ENCODE results near the gene C14orf119. TPM values are rescaled to one million over a fixed set of nuclear protein-coding genes. Genes with fewer than 3 reads are reported as not detected.

Gene C14orf119
- 10 to 100 TPM; 46.0 to 47.0 TPM for total RNA-seq

GRCh38 chr14:23095196-23096108 is at the start of gene C14orf119:
Gene C14orf119, plus strand, starts transcription at chr14:23095505. Its CDS starts 2,154 bp downstream, at chr14:23097659.
- H3K4me1 Mint-ChIP-seq (ENCODE audit: low read depth), result peaks cover 33% of the 10 kb centered on the region
- no peak within 1 kb of the TSS for H3K4me3 Mint-ChIP-seq
- ChIA-PET POLR2A (interaction anchor here (0.6 to 3.0 kb wide), 22 partner anchors 13 to 512 kb away, joined by 3 to 28 read pairs (median 5); partner anchors contain the start of genes CEBPE, HAUS4, PABPN1 and PPP1R3E), CTCF (interaction anchor here (0.7 to 5.2 kb wide), 28 partner anchors 11 to 525 kb away, joined by 3 to 96 read pairs (median 4); partner anchors contain the start of genes AJUBA, CDH24, CEBPE and HAUS4)
- H3K27me3 Mint-ChIP-seq (ENCODE audit: low read depth), result no peaks in the 10 kb centered on the region
- no peak within 1 kb of the TSS for H3K27ac Mint-ChIP-seq
- no peaks in the 10 kb centered on the region for H3K9me3 Mint-ChIP-seq (ENCODE audit: insufficient read depth)
- DNase-seq (peak; percentile 100), ATAC-seq (peak; percentile 94)
- H3K36me3 Mint-ChIP-seq (ENCODE audit: low read depth), result peaks cover 45% of the 10 kb centered on the region

- Mint-ChIP-seq H3K4me3 (no peak overlapping the region), H3K27ac (no peak overlapping the region), H3K36me3 (ENCODE audit: low read depth) (no peaks in the 10 kb centered on the region), H3K27me3 (ENCODE audit: low read depth) (no peaks in the 10 kb centered on the region), H3K4me1 (ENCODE audit: low read depth) (no peaks in the 10 kb centered on the region), H3K9me3 (ENCODE audit: insufficient read depth) (no peaks in the 10 kb centered on the region)
- ChIA-PET POLR2A (no interaction called here), CTCF (interaction anchor here (0.7 to 2.5 kb wide), 5 partner anchors 11 to 78 kb away, joined by 3 to 7 read pairs (median 3); partner anchors contain the start of gene CDH24)
- DNase-seq (no peak), ATAC-seq (no peak)
Measured at GRCh38 chr14:23047034-23047634, 48.2 kb upstream of the C14orf119 start.

- DNase-seq (no peak), ATAC-seq (no peak)
- ChIA-PET CTCF (interaction anchor here (2.5 kb wide), 1 partner anchor 10 kb away, joined by 7 read pairs; the partner anchor contains the start of gene CDH24), POLR2A (no interaction called here)
- Mint-ChIP-seq H3K36me3 (ENCODE audit: low read depth) (no peaks in the 10 kb centered on the region), H3K4me3 (no peak overlapping the region), H3K27ac (no peak overlapping the region), H3K9me3 (ENCODE audit: insufficient read depth) (no peaks in the 10 kb centered on the region), H3K27me3 (ENCODE audit: low read depth) (no peaks in the 10 kb centered on the region), H3K4me1 (ENCODE audit: low read depth) (no peaks in the 10 kb centered on the region)
Measured at GRCh38 chr14:23047751-23048693, 47.3 kb upstream of the C14orf119 start.

GRCh38 chr14:23049011-23049410 is 46.3 kb upstream of the C14orf119 start:
- DNase-seq, result no peak
- POLR2A ChIA-PET, result no interaction called here
- no peaks in the 10 kb centered on the region for H3K36me3 Mint-ChIP-seq (ENCODE audit: low read depth)
- no peak overlapping the region for H3K4me3 Mint-ChIP-seq
- no peak overlapping the region for H3K27ac Mint-ChIP-seq
- H3K4me1 Mint-ChIP-seq (ENCODE audit: low read depth), result no peaks in the 10 kb centered on the region
- CTCF ChIA-PET, result interaction anchor here (0.6 to 17.4 kb wide), 3 partner anchors 9 to 63 kb away, joined by 3 to 489 read pairs (median 7); partner anchors contain the start of genes AJUBA and CDH24
- H3K27me3 Mint-ChIP-seq (ENCODE audit: low read depth), result no peaks in the 10 kb centered on the region
- H3K9me3 Mint-ChIP-seq (ENCODE audit: insufficient read depth), result no peaks in the 10 kb centered on the region
- ATAC-seq, result no peak

- ChIA-PET POLR2A (interaction anchor here (0.6 to 1.1 kb wide), 2 partner anchors 9 to 69 kb away, joined by 3 read pairs; no protein-coding TSS in a partner anchor), CTCF (interaction anchor here (0.8 to 17.4 kb wide), 8 partner anchors 9 to 79 kb away, joined by 3 to 489 read pairs (median 4); partner anchors contain the start of gene AJUBA)
- H3K27me3 Mint-ChIP-seq (ENCODE audit: low read depth), result peaks cover 4% of the 10 kb centered on the region
- peaks cover 6% of the 10 kb centered on the region for H3K4me1 Mint-ChIP-seq (ENCODE audit: low read depth)
- no peaks in the 10 kb centered on the region for H3K36me3 Mint-ChIP-seq (ENCODE audit: low read depth)
- DNase-seq (no peak), ATAC-seq (no peak)
- H3K27ac Mint-ChIP-seq, result no peak overlapping the region
- H3K4me3 Mint-ChIP-seq, result no peak overlapping the region
- H3K9me3 Mint-ChIP-seq (ENCODE audit: insufficient read depth), result no peaks in the 10 kb centered on the region
Measured at GRCh38 chr14:23051141-23052057, 43.9 kb upstream of the C14orf119 start.

GRCh38 chr14:23052182-23052623 is 43.1 kb upstream of the C14orf119 start:
- POLR2A ChIA-PET, result interaction anchor here (0.6 to 1.1 kb wide), 2 partner anchors 9 to 69 kb away, joined by 3 read pairs; no protein-coding TSS in a partner anchor
- no peak for ATAC-seq
- Mint-ChIP-seq H3K36me3 (ENCODE audit: low read depth) (no peaks in the 10 kb centered on the region), H3K9me3 (ENCODE audit: insufficient read depth) (no peaks in the 10 kb centered on the region), H3K27me3 (ENCODE audit: low read depth) (peaks cover 9% of the 10 kb centered on the region), H3K4me3 (no peak overlapping the region), H3K4me1 (ENCODE audit: low read depth) (peaks cover 12% of the 10 kb centered on the region), H3K27ac (no peak overlapping the region)
- CTCF ChIA-PET, result interaction anchor here (0.8 to 17.4 kb wide), 9 partner anchors 8 to 83 kb away, joined by 3 to 489 read pairs (median 3); partner anchors contain the start of gene AJUBA
- no peak for DNase-seq

- peaks cover 9% of the 10 kb centered on the region for H3K27me3 Mint-ChIP-seq (ENCODE audit: low read depth)
- H3K36me3 Mint-ChIP-seq (ENCODE audit: low read depth), result no peaks in the 10 kb centered on the region
- no peak overlapping the region for H3K27ac Mint-ChIP-seq
- DNase-seq (no peak), ATAC-seq (no peak)
- POLR2A ChIA-PET, result no interaction called here
- peaks cover 12% of the 10 kb centered on the region for H3K4me1 Mint-ChIP-seq (ENCODE audit: low read depth)
- no peak overlapping the region for H3K4me3 Mint-ChIP-seq
- no peaks in the 10 kb centered on the region for H3K9me3 Mint-ChIP-seq (ENCODE audit: insufficient read depth)
- CTCF ChIA-PET, result interaction anchor here (0.8 to 17.4 kb wide), 10 partner anchors 8 to 97 kb away, joined by 3 to 489 read pairs (median 3); partner anchors contain the start of gene AJUBA
Measured at GRCh38 chr14:23052671-23053070, 42.6 kb upstream of the C14orf119 start.

- Mint-ChIP-seq H3K36me3 (ENCODE audit: low read depth) (peaks cover 2% of the 10 kb centered on the region), H3K27me3 (ENCODE audit: low read depth) (peaks cover 9% of the 10 kb centered on the region), H3K4me3 (no peak overlapping the region), H3K4me1 (ENCODE audit: low read depth) (peaks cover 18% of the 10 kb centered on the region), H3K9me3 (ENCODE audit: insufficient read depth) (no peaks in the 10 kb centered on the region), H3K27ac (no peak overlapping the region)
- no peak for DNase-seq
- no peak for ATAC-seq
- CTCF ChIA-PET, result interaction anchor here (1.5 to 17.4 kb wide), 6 partner anchors 33 to 98 kb away, joined by 3 to 489 read pairs (median 64); partner anchors contain the start of gene AJUBA
- POLR2A ChIA-PET, result no interaction called here
Measured at GRCh38 chr14:23053426-23053825, 41.9 kb upstream of the C14orf119 start.

GRCh38 chr14:23054000-23054811 is 41.1 kb upstream of the C14orf119 start:
- ATAC-seq, result no peak
- POLR2A ChIA-PET, result no interaction called here
- H3K4me3 Mint-ChIP-seq, result no peak overlapping the region
- H3K9me3 Mint-ChIP-seq (ENCODE audit: insufficient read depth), result no peaks in the 10 kb centered on the region
- H3K4me1 Mint-ChIP-seq (ENCODE audit: low read depth), result peaks cover 18% of the 10 kb centered on the region
- no peak overlapping the region for H3K27ac Mint-ChIP-seq
- H3K27me3 Mint-ChIP-seq (ENCODE audit: low read depth), result peaks cover 9% of the 10 kb centered on the region
- peak; percentile 54 for DNase-seq
- CTCF ChIA-PET, result interaction anchor here (1.1 to 17.4 kb wide), 9 partner anchors 14 to 98 kb away, joined by 3 to 489 read pairs (median 32); partner anchors contain the start of genes AJUBA and HAUS4
- peaks cover 9% of the 10 kb centered on the region for H3K36me3 Mint-ChIP-seq (ENCODE audit: low read depth)
